K562 (cell line): Measurements from ENCODE around the gene VPS13C.

Source experiments
- CBX3 ChIP-seq, 2 experiments: IDR thresholded peaks; 1 replicate in 1 of 2; 2 replicates in 1 of 2; pipeline ENCODE4 v1.6.1; 2012; ENCODE audit warnings: inconsistent platforms in 2 of 2, low read length in 2 of 2, borderline replicate concordance in 1 of 2, control low read depth in 1 of 2
- JUN ChIP-seq, 2 experiments: sonication (generic) in 1 of 2; formaldehyde crosslinking in 1 of 2; IDR thresholded peaks; 2 replicates each; pipeline versions ENCODE4 v1.6.1 to v1.8.0; 2012 to 2022; ENCODE audit warnings: borderline replicate concordance in 2 of 2, mild to moderate bottlenecking in 2 of 2, improper control_type of control experiment in 1 of 2, low read depth in 1 of 2, low read length in 1 of 2, missing genetic modification reagents in 1 of 2
- NFE2 ChIP-seq: IDR thresholded peaks from 2 replicates; pipeline ENCODE4 v1.6.1; 2014; ENCODE audit warnings: antibody characterized with exemption, low read depth
- XRCC4 ChIP-seq: IDR thresholded peaks from one replicate; pipeline ENCODE4 v1.6.1; 2011; ENCODE audit not compliant: insufficient read depth, insufficient read length; ENCODE audit errors: extremely low read depth
- TF ChIP-seq, protein P1 (sequence below), 2 experiments: fragments of 450-650 bp; formaldehyde crosslinking in 1 of 2; IDR thresholded peaks; 2 replicates each; pipeline versions ENCODE4 v1.4.0 to v1.6.1; 2014 to 2020; ENCODE audit warnings: mild to moderate bottlenecking in 2 of 2, borderline replicate concordance in 1 of 2, low read depth in 1 of 2

GRCh38 chr15:61974118-61974517 is 86.1 kb downstream of the VPS13C start:
- TF ChIP-seq JUN (IDR thresholded peaks at IDR 0.05; ENCODE audit: borderline replicate concordance, low read depth, low read length) = no peak
- no peak for TF ChIP-seq JUN (CRISPR knock-in tag; IDR thresholded peaks at IDR 0.05; ENCODE audit: borderline replicate concordance)
- TF ChIP-seq XRCC4 = no peak
- TF ChIP-seq, protein P1, sequence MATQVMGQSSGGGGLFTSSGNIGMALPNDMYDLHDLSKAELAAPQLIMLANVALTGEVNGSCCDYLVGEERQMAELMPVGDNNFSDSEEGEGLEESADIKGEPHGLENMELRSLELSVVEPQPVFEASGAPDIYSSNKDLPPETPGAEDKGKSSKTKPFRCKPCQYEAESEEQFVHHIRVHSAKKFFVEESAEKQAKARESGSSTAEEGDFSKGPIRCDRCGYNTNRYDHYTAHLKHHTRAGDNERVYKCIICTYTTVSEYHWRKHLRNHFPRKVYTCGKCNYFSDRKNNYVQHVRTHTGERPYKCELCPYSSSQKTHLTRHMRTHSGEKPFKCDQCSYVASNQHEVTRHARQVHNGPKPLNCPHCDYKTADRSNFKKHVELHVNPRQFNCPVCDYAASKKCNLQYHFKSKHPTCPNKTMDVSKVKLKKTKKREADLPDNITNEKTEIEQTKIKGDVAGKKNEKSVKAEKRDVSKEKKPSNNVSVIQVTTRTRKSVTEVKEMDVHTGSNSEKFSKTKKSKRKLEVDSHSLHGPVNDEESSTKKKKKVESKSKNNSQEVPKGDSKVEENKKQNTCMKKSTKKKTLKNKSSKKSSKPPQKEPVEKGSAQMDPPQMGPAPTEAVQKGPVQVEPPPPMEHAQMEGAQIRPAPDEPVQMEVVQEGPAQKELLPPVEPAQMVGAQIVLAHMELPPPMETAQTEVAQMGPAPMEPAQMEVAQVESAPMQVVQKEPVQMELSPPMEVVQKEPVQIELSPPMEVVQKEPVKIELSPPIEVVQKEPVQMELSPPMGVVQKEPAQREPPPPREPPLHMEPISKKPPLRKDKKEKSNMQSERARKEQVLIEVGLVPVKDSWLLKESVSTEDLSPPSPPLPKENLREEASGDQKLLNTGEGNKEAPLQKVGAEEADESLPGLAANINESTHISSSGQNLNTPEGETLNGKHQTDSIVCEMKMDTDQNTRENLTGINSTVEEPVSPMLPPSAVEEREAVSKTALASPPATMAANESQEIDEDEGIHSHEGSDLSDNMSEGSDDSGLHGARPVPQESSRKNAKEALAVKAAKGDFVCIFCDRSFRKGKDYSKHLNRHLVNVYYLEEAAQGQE (IDR thresholded peaks at IDR 0.05; ENCODE audit: borderline replicate concordance) = no peak
- TF ChIP-seq, protein P1 (CRISPR knock-in tag; IDR thresholded peaks at IDR 0.05; ENCODE audit: low read depth) = no peak
- TF ChIP-seq CBX3 (IDR thresholded peaks at IDR 0.05; ENCODE audit: borderline replicate concordance in 1 of 2, low read length in 2 of 2) = no peak
- TF ChIP-seq NFE2 = no peak
